Fibroblast of skin of left quadriceps (primary cell): Measurements from ENCODE around the gene MYO6.
"Not testable (repeated sequence)": the region's sequence is repeated elsewhere in the genome, so short reads cannot be mapped to it uniquely, and the experiment has no call there.

Experiments used
- DNase-seq, 2 experiments: peaks; one replicate each; pipeline ENCODE4 v3.0.0-alpha.2; 2013; ENCODE audit warnings: low read depth in 2 of 2

Gene MYO6

GRCh38 chr6:75748743-75749538 is at the start of gene MYO6:
Gene MYO6 (plus strand): TSS chr6:75749239. CDS start chr6:75817548, 68,309 bp downstream.
- peak in 1 of 2 experiments; percentile 18 for DNase-seq

GRCh38 chr6:75708334-75708733 is 40.7 kb upstream of the MYO6 start:
- DNase-seq, result not testable (repeated sequence)

- DNase-seq, result no peak
Measured at GRCh38 chr6:75711173-75711572, 37.9 kb upstream of the MYO6 start.

GRCh38 chr6:75719133-75719532 is 29.9 kb upstream of the MYO6 start:
- no peak for DNase-seq

- no peak for DNase-seq
Measured at GRCh38 chr6:75723382-75723781, 25.7 kb upstream of the MYO6 start.

GRCh38 chr6:75727206-75727605 is 21.8 kb upstream of the MYO6 start:
- DNase-seq, result no peak

GRCh38 chr6:75731029-75731428 is 18.0 kb upstream of the MYO6 start:
- not testable (repeated sequence) for DNase-seq

GRCh38 chr6:75735491-75736186 is 13.4 kb upstream of the MYO6 start:
- no peak for DNase-seq

- DNase-seq, result no peak
Measured at GRCh38 chr6:75743971-75744370, 5.1 kb upstream of the MYO6 start.

- no peak for DNase-seq
Measured at GRCh38 chr6:75745404-75745803, 3.6 kb upstream of the MYO6 start.

- no peak for DNase-seq
Measured at GRCh38 chr6:75746221-75746620, 2.8 kb upstream of the MYO6 start.

- no peak for DNase-seq
Measured at GRCh38 chr6:75747152-75747992, 1.7 kb upstream of the MYO6 start.

GRCh38 chr6:75748003-75748742 is 866 bp upstream of the MYO6 start:
- no peak for DNase-seq

- no peak for DNase-seq
Measured at GRCh38 chr6:75751443-75751842, 2.4 kb downstream of the MYO6 start.

GRCh38 chr6:75752365-75752764 is 3.3 kb downstream of the MYO6 start:
- DNase-seq, result no peak

- no peak for DNase-seq
Measured at GRCh38 chr6:75755704-75756103, 6.7 kb downstream of the MYO6 start.

GRCh38 chr6:75757295-75757694 is 8.3 kb downstream of the MYO6 start:
- no peak for DNase-seq

- DNase-seq, result no peak
Measured at GRCh38 chr6:75758061-75758460, 9.0 kb downstream of the MYO6 start.

GRCh38 chr6:75759207-75759606 is 10.2 kb downstream of the MYO6 start:
- no peak for DNase-seq

- no peak for DNase-seq
Measured at GRCh38 chr6:75760320-75760719, 11.3 kb downstream of the MYO6 start.

- DNase-seq, result no peak
Measured at GRCh38 chr6:75761489-75761888, 12.4 kb downstream of the MYO6 start.

- DNase-seq, result no peak
Measured at GRCh38 chr6:75762063-75762462, 13.0 kb downstream of the MYO6 start.
